GM21723 (cell line): Measurements from ENCODE around the gene C1orf21.

ENCODE experiments used
- ATAC-seq: cut with Tn5 transposase; IDR thresholded peaks from one replicate; pipeline ENCODE4 v1.9.1; 2021; ENCODE audit warnings: mild to moderate bottlenecking, moderate library complexity; ENCODE audit not compliant: unreplicated experiment

Gene C1orf21

DNA sequence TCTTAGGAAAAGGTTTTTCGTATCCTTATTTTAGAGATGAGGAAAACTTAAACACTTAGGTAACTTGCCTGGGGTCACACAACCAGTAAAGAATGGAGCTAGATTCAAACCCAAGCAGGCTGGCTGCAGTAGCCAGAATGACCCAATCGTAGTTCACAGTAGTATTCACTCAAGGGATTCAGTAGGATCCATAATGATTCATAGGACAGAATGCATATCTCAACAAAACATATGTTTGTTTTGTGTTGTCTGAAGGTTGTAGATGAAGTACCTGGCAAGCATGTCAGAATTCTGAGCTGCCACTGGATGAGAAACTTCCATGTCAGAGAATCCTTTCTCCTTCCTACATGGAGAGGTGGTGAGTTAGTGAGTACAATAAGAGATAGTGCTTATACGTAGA is 155.5 kb downstream of the C1orf21 start:
- no peak for ATAC-seq

- ATAC-seq: no peak
Measured at GRCh38 chr1:184545601-184546000, 158.8 kb downstream of the C1orf21 start.

- ATAC-seq: no peak
Measured at GRCh38 chr1:184552446-184552845, 165.6 kb downstream of the C1orf21 start.

- no peak for ATAC-seq
Measured at GRCh38 chr1:184553845-184554244, 167.0 kb downstream of the C1orf21 start.

DNA sequence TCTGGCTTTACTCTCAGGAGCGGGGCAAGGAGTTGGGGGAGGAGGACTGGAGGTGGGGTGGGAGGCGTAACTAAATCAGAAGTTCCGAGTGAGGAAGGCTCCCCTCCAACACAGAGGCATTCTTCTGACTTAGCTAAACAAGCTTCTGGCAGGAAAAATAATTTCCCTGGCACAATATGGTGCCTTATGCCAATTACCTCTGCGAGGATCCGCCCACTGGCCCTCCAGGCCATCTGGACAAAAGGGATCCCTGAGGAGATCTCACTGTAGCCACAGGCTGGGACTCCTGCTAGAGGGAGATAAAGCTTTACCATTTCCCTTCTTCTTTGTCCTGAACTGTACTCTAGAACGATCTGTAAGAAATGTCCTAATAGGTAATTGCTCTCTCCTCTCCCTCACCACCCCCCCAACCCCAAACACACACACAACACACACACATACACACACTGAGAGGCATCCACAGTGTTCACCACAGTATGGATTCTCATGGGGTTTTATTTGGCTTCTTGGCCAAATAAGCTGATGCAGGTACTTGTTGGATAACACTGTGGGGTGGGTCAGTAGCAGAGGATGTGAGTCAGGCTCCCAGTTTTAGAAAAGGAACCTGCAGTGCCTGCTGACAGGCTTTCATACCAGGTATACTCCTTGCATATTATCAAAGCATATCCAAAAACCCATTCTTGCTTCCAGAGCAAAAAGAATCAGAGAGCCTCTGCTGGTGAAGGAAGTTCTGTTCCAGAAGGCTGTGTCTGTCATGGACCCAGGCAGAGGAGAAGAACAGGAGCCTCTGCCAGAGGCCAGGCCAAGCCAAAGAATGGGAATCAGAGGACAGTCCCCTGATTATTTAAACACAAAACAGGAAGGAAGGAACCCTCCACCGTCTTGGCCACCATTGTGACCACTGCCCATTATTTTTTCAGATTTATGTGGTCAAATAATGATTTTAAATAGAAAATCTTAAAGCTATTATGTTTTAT is 169.1 kb downstream of the C1orf21 start:
- ATAC-seq: no peak

GRCh38 chr1:184556665-184557064 is 169.8 kb downstream of the C1orf21 start:
- ATAC-seq: no peak

GRCh38 chr1:184557423-184558347 is 170.9 kb downstream of the C1orf21 start:
- ATAC-seq: no peak

- ATAC-seq: no peak
Measured at GRCh38 chr1:184558691-184559090, 171.9 kb downstream of the C1orf21 start.

DNA sequence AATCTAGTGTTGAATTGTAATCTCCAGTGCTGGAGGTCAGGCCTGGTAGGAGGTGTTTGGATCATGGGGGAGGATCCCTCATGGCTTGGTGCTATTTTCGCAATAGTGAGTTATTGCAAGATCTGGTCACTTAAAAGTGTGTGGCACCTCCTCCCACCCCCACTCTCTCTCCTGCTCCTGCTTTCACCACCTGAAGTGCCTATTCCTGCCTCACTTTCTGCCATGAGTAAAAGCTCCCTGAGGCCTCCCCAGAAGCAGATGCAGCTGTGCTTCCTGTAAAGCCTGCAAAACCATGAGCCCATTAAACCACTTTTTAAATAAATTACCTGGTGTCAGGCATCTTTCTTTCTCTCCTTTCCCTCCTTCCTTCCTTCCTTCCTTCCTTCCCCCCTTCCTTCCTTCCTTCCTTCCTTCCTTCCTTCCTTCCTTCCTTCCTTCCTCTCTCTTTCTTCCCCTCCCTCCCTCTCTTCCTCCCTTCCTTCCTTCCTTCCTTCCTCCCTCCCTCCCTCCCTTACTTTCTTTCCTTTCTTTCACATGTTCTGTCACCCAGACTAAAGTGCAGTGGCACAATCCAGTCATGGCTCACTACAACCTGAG is 172.4 kb downstream of the C1orf21 start:
- no peak for ATAC-seq

GRCh38 chr1:184562806-184563205 is 176.0 kb downstream of the C1orf21 start:
- ATAC-seq: no peak

DNA sequence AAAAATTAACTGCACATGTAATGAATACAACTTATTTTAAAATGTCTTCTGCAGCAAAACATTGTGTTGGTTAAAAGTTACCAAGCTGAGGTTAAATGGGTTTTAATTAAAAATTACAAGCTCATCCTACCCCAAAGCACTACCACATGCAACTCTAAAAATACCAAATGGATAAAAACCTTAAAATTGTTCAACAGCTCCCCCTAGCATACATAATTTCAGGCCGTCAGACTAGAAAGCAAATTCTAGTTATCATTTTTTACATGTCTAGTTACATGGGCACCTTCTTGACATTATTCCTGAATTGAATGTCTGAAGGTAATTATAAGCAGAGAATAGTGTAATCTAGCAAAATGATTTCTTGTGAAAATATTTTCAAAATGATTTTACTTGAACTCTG is 176.5 kb downstream of the C1orf21 start:
- ATAC-seq: no peak

DNA sequence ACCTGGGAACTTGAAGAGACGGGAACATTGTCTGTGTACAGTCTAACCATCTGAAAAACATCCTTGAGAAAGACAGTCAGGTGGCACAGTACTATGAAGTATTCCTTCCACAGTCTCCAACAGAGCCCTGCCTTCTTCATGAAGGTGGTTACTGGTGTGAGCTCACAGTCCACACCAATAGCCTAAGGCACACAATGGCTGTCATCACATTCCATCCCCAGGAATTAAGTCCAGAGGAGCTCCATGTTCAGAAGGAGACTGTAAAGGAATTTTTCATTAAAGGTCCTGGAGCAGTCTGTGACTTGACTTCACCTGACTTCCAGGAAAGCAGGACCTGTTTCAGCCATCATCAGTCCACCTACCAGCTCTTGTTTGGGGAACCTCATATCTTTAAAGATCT is 180.2 kb downstream of the C1orf21 start:
- ATAC-seq: no peak

GRCh38 chr1:184567637-184568036 is 180.8 kb downstream of the C1orf21 start:
- ATAC-seq: no peak

- no peak for ATAC-seq
Measured at GRCh38 chr1:184568148-184568547, 181.3 kb downstream of the C1orf21 start.

DNA sequence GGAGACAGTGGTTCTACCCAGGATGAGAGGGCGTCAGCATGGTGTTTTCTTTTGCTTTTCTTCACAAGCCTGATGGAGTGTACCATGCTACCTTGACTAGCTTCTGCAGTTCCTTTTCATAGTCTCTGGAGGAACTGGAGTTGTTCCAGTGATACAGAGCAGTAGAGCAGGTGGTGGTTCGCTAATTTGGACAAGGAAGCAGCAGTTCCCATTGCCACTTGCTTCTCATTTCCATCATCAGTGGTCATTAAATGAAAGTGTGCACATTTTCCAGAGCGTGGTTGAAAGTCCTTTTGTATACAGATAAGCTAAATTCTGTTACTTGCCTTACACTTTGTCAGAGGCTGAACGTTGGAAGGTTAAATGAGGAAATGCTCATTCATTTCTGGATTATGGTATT is 182.3 kb downstream of the C1orf21 start:
- no peak for ATAC-seq

DNA sequence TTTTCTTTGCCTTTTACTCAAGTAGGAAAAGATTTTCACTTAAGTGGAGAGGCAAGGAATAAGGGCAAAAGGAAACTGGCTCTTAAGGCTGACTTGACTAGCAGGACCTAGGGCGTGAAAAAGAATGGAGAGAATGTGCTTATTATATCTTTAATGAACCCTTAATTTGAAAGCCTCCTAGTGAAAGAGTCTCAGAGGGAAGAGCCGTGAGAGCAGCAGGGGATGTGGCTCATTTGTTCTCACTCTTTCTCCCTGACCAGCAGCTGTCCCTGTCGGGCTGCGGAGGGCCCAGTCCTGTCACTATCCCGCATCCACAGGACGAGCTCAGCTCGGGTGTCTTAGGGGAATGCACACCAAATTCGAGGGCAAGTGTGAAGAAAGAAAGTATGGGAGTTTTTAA is 187.8 kb downstream of the C1orf21 start:
- ATAC-seq: no peak

DNA sequence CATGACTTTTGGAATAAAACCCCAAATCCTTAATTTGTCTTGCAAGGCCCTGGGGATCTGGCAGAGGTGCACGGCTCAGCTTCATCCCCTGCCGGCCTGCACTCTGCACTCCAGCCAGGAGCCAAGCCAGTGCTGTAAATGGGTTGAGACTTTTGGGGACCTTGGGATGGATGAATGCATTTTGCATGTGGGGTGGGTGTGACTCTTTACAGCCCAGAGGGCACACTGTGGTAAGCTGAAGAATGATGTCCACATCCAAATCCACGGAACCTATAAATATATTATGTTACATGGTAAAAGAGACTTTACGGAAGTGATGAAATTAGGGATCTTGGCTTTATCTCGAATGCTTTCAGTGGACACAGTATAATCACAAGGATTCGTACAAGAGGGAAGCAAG is 190.0 kb downstream of the C1orf21 start:
- ATAC-seq: no peak

GRCh38 chr1:184577319-184577718 is 190.5 kb downstream of the C1orf21 start:
- ATAC-seq: no peak

DNA sequence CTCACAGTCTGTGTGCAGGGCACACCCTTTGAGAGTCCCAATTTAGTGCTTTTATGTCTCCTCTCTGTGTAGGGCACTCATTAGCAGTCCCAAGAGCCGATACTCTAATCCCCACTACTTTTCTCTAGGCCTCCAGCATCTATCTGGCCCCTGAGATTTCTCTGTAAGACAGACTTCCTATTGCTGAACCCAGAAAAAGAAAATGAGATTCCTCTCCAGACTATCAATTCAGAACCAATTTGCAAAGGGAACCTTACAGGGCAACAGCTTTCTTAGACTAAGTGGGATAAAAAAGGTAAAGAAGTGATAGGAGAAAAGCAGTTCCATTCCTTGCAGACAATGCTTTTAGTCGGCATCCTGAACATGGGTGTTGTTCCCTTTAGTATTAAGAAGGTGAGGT is 195.6 kb downstream of the C1orf21 start:
- ATAC-seq: no peak

- no peak for ATAC-seq
Measured at GRCh38 chr1:184583849-184584248, 197.0 kb downstream of the C1orf21 start.

DNA sequence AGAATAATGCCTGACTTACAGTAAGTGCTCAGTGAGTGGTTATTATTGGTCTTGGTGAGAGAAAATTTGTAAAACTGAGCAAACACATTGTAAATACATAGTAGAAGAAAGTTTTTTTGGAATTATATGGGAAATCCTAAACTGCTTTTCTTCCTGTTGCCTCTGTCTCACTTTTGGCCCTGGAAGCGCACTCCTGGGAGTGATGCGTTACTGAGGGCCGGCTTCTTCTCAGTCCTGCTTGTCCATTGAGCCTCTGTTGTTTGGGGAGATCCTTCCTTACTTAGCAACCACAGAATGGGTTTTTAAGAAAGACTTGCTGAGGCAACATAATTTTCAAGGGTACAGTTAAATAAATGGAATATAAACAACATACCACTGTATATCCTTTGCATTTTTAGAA is 201.9 kb downstream of the C1orf21 start:
- no peak for ATAC-seq
